Measurements from ENCODE around the gene FDPS. TPM values are rescaled to one million over a fixed set of nuclear protein-coding genes. Genes with fewer than 3 reads are reported as not detected.

FDPS gene
- total and polyA plus RNA-seq, 2 donors (not counting 1 experiment from before 2014, with no cell fraction given): 88.3 to 128 TPM

- Histone ChIP-seq H3K9me3 (ENCODE audit: control extremely low read depth in 1 of 3, control insufficient read depth in 2 of 3, insufficient read depth in 1 of 3, low read length in 2 of 3) (peaks cover 0 to 2% (median 0%) of the 10 kb centered on the region in 3 donors), H3K4me3 (ENCODE audit: control extremely low read depth in 1 of 5, extremely low read depth in 1 of 5, insufficient read depth in 1 of 5, low read depth in 2 of 5, low read length in 4 of 5) (no peak overlapping the region), H3K79me2 (ENCODE audit: control insufficient read depth, insufficient read depth, low read length) (no peaks in the 10 kb centered on the region), H2AFZ (ENCODE audit: insufficient read depth, low read depth, low read length, poor library complexity, severe bottlenecking) (peak overlapping the region; percentile 16), H3K27ac (ENCODE audit: low read length in 2 of 2) (no peak overlapping the region), H3K27me3 (replicated peaks in 1 of 4; ENCODE audit: control extremely low read depth in 1 of 4, control insufficient read depth in 3 of 4, insufficient read depth in 4 of 4, low read length in 3 of 4) (peaks cover 0 to 26% (median 15%) of the 10 kb centered on the region in 4 experiments), H3K36me3 (replicated peaks in 1 of 2; ENCODE audit: control extremely low read depth in 1 of 2, control insufficient read depth in 1 of 2, extremely low read depth in 1 of 2, insufficient read depth in 2 of 2, low read length in 1 of 2) (no peaks in the 10 kb centered on the region), H4K20me1 (ENCODE audit: control insufficient read depth, insufficient read depth, low read length, poor library complexity, severe bottlenecking) (no peaks in the 10 kb centered on the region), H3K9ac (ENCODE audit: low read length) (no peak overlapping the region), H3K4me1 (ENCODE audit: control insufficient read depth in 2 of 2, insufficient read depth in 2 of 2, low read length in 2 of 2) (peaks cover 7 to 10% of the 10 kb centered on the region in 2 donors), H3K4me2 (replicated peaks; ENCODE audit: low read depth, low read length, poor library complexity, severe bottlenecking) (peak overlapping the region; percentile 23)
- Mint-ChIP-seq H3K27me3 (peaks cover 38% of the 10 kb centered on the region), H3K27ac (no peak overlapping the region), H3K4me3 (no peak overlapping the region), H3K9me3 (ENCODE audit: insufficient read depth) (no peaks in the 10 kb centered on the region), H3K4me1 (peaks cover 10% of the 10 kb centered on the region)
- TF ChIP-seq EZH2 (IDR thresholded peaks at IDR 0.05; ENCODE audit: borderline replicate concordance, insufficient read depth, low read depth, low read length, poor library complexity, severe bottlenecking): no peak
- TF ChIP-seq, protein P1, sequence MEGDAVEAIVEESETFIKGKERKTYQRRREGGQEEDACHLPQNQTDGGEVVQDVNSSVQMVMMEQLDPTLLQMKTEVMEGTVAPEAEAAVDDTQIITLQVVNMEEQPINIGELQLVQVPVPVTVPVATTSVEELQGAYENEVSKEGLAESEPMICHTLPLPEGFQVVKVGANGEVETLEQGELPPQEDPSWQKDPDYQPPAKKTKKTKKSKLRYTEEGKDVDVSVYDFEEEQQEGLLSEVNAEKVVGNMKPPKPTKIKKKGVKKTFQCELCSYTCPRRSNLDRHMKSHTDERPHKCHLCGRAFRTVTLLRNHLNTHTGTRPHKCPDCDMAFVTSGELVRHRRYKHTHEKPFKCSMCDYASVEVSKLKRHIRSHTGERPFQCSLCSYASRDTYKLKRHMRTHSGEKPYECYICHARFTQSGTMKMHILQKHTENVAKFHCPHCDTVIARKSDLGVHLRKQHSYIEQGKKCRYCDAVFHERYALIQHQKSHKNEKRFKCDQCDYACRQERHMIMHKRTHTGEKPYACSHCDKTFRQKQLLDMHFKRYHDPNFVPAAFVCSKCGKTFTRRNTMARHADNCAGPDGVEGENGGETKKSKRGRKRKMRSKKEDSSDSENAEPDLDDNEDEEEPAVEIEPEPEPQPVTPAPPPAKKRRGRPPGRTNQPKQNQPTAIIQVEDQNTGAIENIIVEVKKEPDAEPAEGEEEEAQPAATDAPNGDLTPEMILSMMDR (IDR thresholded peaks at IDR 0.05): no peak
- intact Hi-C loops (cut with micrococcal nuclease): no loop called here
- no peak for ATAC-seq (ENCODE audit: low read depth)
- 29% methylated on average over 43 of the region's 47 CpGs for WGBS (ENCODE audit: insufficient coverage)
- POLR2A ChIA-PET: no interaction called here
- CTCF ChIA-PET: no interaction called here
- no peak for DNase-seq
These were observed 13.3 kb upstream of the FDPS start for GRCh38 chr1:155295183-155295941.

GRCh38 chr1:155295942-155296267 lies 12.8 kb upstream of the FDPS start:
- no peak overlapping the region for H3K4me3 ChIP-seq (ENCODE audit: control extremely low read depth in 1 of 5, extremely low read depth in 1 of 5, insufficient read depth in 1 of 5, low read depth in 2 of 5, low read length in 4 of 5)
- peaks cover 10% of the 10 kb centered on the region for H3K4me1 Mint-ChIP-seq
- H4K20me1 ChIP-seq (ENCODE audit: control insufficient read depth, insufficient read depth, low read length, poor library complexity, severe bottlenecking): no peaks in the 10 kb centered on the region
- no peak for TF ChIP-seq EZH2 (IDR thresholded peaks at IDR 0.05; ENCODE audit: borderline replicate concordance, insufficient read depth, low read depth, low read length, poor library complexity, severe bottlenecking)
- TF ChIP-seq, protein P1 (IDR thresholded peaks at IDR 0.05): no peak
- H3K27me3 Mint-ChIP-seq: peaks cover 38% of the 10 kb centered on the region
- H3K79me2 ChIP-seq (ENCODE audit: control insufficient read depth, insufficient read depth, low read length): no peaks in the 10 kb centered on the region
- H3K9me3 ChIP-seq (ENCODE audit: control extremely low read depth in 1 of 3, control insufficient read depth in 2 of 3, insufficient read depth in 1 of 3, low read length in 2 of 3): peaks cover 0 to 2% (median 0%) of the 10 kb centered on the region in 3 donors
- no peak overlapping the region for H3K4me3 Mint-ChIP-seq
- H3K27ac ChIP-seq (ENCODE audit: low read length in 2 of 2): no peak overlapping the region
- H3K4me1 ChIP-seq (ENCODE audit: control insufficient read depth in 2 of 2, insufficient read depth in 2 of 2, low read length in 2 of 2): peaks cover 7 to 10% of the 10 kb centered on the region in 2 donors
- no peak overlapping the region for H3K4me2 ChIP-seq (replicated peaks; ENCODE audit: low read depth, low read length, poor library complexity, severe bottlenecking)
- H3K27me3 ChIP-seq (replicated peaks in 1 of 4; ENCODE audit: control extremely low read depth in 1 of 4, control insufficient read depth in 3 of 4, insufficient read depth in 4 of 4, low read length in 3 of 4): peaks cover 0 to 26% (median 15%) of the 10 kb centered on the region in 4 experiments
- H3K9me3 Mint-ChIP-seq (ENCODE audit: insufficient read depth): no peaks in the 10 kb centered on the region
- H3K27ac Mint-ChIP-seq: no peak overlapping the region
- no peak overlapping the region for H3K9ac ChIP-seq (ENCODE audit: low read length)
- no peak for DNase-seq
- 97% methylated on average over 6 of the region's 7 CpGs for WGBS (ENCODE audit: insufficient coverage)
- intact Hi-C loops (cut with micrococcal nuclease): no loop called here
- CTCF ChIA-PET: no interaction called here
- no peak for ATAC-seq (ENCODE audit: low read depth)
- POLR2A ChIA-PET: no interaction called here
- no peak overlapping the region for H2AFZ ChIP-seq (ENCODE audit: insufficient read depth, low read depth, low read length, poor library complexity, severe bottlenecking)
- H3K36me3 ChIP-seq (replicated peaks in 1 of 2; ENCODE audit: control extremely low read depth in 1 of 2, control insufficient read depth in 1 of 2, extremely low read depth in 1 of 2, insufficient read depth in 2 of 2, low read length in 1 of 2): no peaks in the 10 kb centered on the region
